K562 (cell line): ENCODE data around the gene ACKR2. TPM values are rescaled to one million over a fixed set of nuclear protein-coding genes. Genes with fewer than 3 reads are reported as not detected.

Source experiments
- ATAC-seq: fragments of 200-7000 bp; cut with Tn5 transposase; 3 replicates; pipeline ENCODE4 v1.9.1; 2020; ENCODE audit warnings: moderate library complexity
- BruUV-seq: library from RNA; stranded (reverse); fragments of 400-500 nt; replicated peaks from 2 replicates; lab custom pipeline; 2021; lab: Mats Ljungman, UMichigan
- CTCF ChIA-PET: fragments of 300-600 bp; formaldehyde crosslinking; extraction: SDS; loops from one replicate; lab custom pipeline; 2021; ENCODE audit warnings: low intra/inter-chr PET ratio; lab: Yijun Ruan, JAX
- POLR2A ChIA-PET: fragments of 300-600, 350-650 bp; sonication (Branson Sonifier 250); formaldehyde crosslinking; extraction: SDS; loops from one replicate; lab custom pipeline; 2021; ENCODE audit warnings: antibody characterized with exemption, inconsistent platforms; lab: Yijun Ruan, JAX
- DNase-seq, 4 experiments: peaks; one replicate each; pipeline versions ENCODE4 v3.0.0 to v3.0.0-alpha.2; 2011 to 2018; ENCODE audit warnings: low spot score in 3 of 4, mixed read lengths in 3 of 4; ENCODE audit errors: extremely low read depth in 1 of 4
- FAIRE-seq: peaks from 2 replicates; lab custom pipeline; 2011; peaks lifted over from hg19 to GRCh38; lab: Jason Lieb, UNC
- H2AFZ ChIP-seq: 2 replicates; pipeline ENCODE4 v1.6.0; 2011; ENCODE audit warnings: low read depth, low read length, control low read depth, inconsistent platforms
- H3K27ac ChIP-seq: fragments of 200-600 bp; 3 replicates; pipeline ENCODE4 v1.8.0; 2011; ENCODE audit warnings: low read depth, mild to moderate bottlenecking, control low read depth, inconsistent platforms, low read length, moderate library complexity, mixed read lengths; ENCODE audit errors: extremely low read depth
- H3K27me3 ChIP-seq, 2 experiments: fragments of 300-600 bp in 1 of 2; 2 replicates in 1 of 2; 3 replicates in 1 of 2; pipeline versions ENCODE4 v1.6.0 to v1.8.0; 2011; ENCODE audit warnings: inconsistent platforms in 2 of 2, low read length in 2 of 2, mild to moderate bottlenecking in 1 of 2, mixed read lengths in 1 of 2, moderate library complexity in 1 of 2; ENCODE audit not compliant: control insufficient read depth in 2 of 2, insufficient read depth in 2 of 2
- H3K36me3 ChIP-seq: fragments of 300-600 bp; 3 replicates; pipeline ENCODE4 v1.8.0; 2011; ENCODE audit warnings: mild to moderate bottlenecking, low read length, inconsistent platforms; ENCODE audit not compliant: control insufficient read depth, insufficient read depth
- H3K4me1 ChIP-seq, 2 experiments: fragments of 200-600 bp in 1 of 2; replicated peaks in 1 of 2; 2 replicates in 1 of 2; 3 replicates in 1 of 2; pipeline versions ENCODE4 v1.5.1 to v1.8.0; 2011; ENCODE audit warnings: inconsistent platforms in 2 of 2, low read length in 2 of 2, mild to moderate bottlenecking in 1 of 2, mixed read lengths in 1 of 2, moderate library complexity in 1 of 2; ENCODE audit not compliant: control insufficient read depth in 2 of 2, insufficient read depth in 2 of 2
- H3K4me2 ChIP-seq: 2 replicates; pipeline ENCODE4 v1.6.1; 2011; ENCODE audit warnings: low read length, control low read depth, inconsistent platforms, mixed read lengths; ENCODE audit not compliant: insufficient read depth
- H3K4me3 ChIP-seq: fragments of 200-600 bp; sonication (generic), shearing (Covaris generic); 2 replicates; pipeline ENCODE4 v1.5.1; 2016; ENCODE audit warnings: control low read depth, inconsistent platforms
- H3K79me2 ChIP-seq: fragments of 200-600 bp; 3 replicates; pipeline ENCODE4 v1.8.0; 2011; ENCODE audit warnings: low read length, inconsistent platforms; ENCODE audit not compliant: control insufficient read depth, insufficient read depth
- H3K9ac ChIP-seq, 2 experiments: 2 replicates each; pipeline versions ENCODE4 v1.6.0 to v1.6.1; 2011; ENCODE audit warnings: low read depth in 2 of 2, low read length in 2 of 2, control low read depth in 1 of 2, inconsistent platforms in 1 of 2, mild to moderate bottlenecking in 1 of 2, mixed read lengths in 1 of 2; ENCODE audit not compliant: insufficient read depth in 1 of 2
- H3K9me1 ChIP-seq: one replicate; pipeline ENCODE4 v1.6.0; 2011; ENCODE audit warnings: inconsistent platforms, mild to moderate bottlenecking, low read length, moderate library complexity; ENCODE audit not compliant: control insufficient read depth, insufficient read depth
- H3K9me3 ChIP-seq: replicated peaks from 2 replicates; pipeline ENCODE4 v1.5.1; 2011; ENCODE audit warnings: low read depth, low read length, inconsistent platforms; ENCODE audit not compliant: control insufficient read depth, insufficient read depth
- H4K20me1 ChIP-seq: replicated peaks from 2 replicates; pipeline ENCODE4 v1.6.1; 2011; ENCODE audit warnings: low read length, inconsistent platforms, mixed read lengths; ENCODE audit not compliant: control insufficient read depth, insufficient read depth
- ARID1B ChIP-seq: fragments of 450-650 bp; IDR thresholded peaks from 2 replicates; pipeline ENCODE4 v1.6.1; 2016; ENCODE audit warnings: antibody characterized with exemption, mild to moderate bottlenecking, inconsistent platforms
- DPF2 ChIP-seq: fragments of 450-650 bp; IDR thresholded peaks from 2 replicates; pipeline ENCODE4 v1.6.1; 2016
- E2F1 ChIP-seq: sonication (generic); formaldehyde crosslinking; IDR thresholded peaks from 2 replicates; pipeline ENCODE4 v1.8.1; 2023; ENCODE audit warnings: mild to moderate bottlenecking, missing genetic modification reagents, moderate library complexity
- EHMT2 ChIP-seq: fragments of 450-650 bp; IDR thresholded peaks from 2 replicates; pipeline ENCODE4 v1.6.1; 2018; ENCODE audit warnings: antibody characterized with exemption
- ELF4 ChIP-seq: fragments of 450-650 bp; formaldehyde crosslinking; IDR thresholded peaks from 2 replicates; pipeline ENCODE4 v1.4.0; 2022; ENCODE audit warnings: missing genetic modification characterization
- MCM7 ChIP-seq, 2 experiments: fragments of 450-650 bp; IDR thresholded peaks; 2 replicates each; pipeline ENCODE4 v1.6.1; 2016 to 2018
- NCOA4 ChIP-seq: fragments of 450-650 bp; IDR thresholded peaks from 2 replicates; pipeline ENCODE4 v1.6.1; 2018; ENCODE audit warnings: mild to moderate bottlenecking; ENCODE audit not compliant: partially characterized antibody
- PTTG1 ChIP-seq: fragments of 450-650 bp; IDR thresholded peaks from 2 replicates; pipeline ENCODE4 v1.6.1; 2016; ENCODE audit warnings: low read depth, mild to moderate bottlenecking, missing genetic modification characterization, missing compliant biosample characterization
- TAF7 ChIP-seq: fragments of 450-650 bp; IDR thresholded peaks from 2 replicates; pipeline ENCODE4 v1.6.1; 2016; ENCODE audit warnings: missing genetic modification characterization, missing compliant biosample characterization
- XRCC3 ChIP-seq: fragments of 450-650 bp; IDR thresholded peaks from 2 replicates; pipeline ENCODE4 v1.6.1; 2017; ENCODE audit warnings: mild to moderate bottlenecking, moderate library complexity
- ZNF146 ChIP-seq: IDR thresholded peaks from one replicate; pipeline ENCODE4 v1.6.1; 2018; ENCODE audit warnings: missing compliant biosample characterization; ENCODE audit not compliant: unreplicated experiment
- ZNF445 ChIP-seq: fragments of 250-450 bp; sonication (Bioruptor Pico); IDR thresholded peaks from 2 replicates; pipeline ENCODE4 v1.4.0; 2020; ENCODE audit warnings: low read depth, mild to moderate bottlenecking, moderate library complexity
- WGBS: fragments of 100-300 bp; shearing (Covaris generic); methylation state at CpG from one replicate; pipeline ENCODE4 v1.1.6; 2016; ENCODE audit warnings: low coverage, mixed read lengths; ENCODE audit not compliant: insufficient coverage; ENCODE audit errors: missing lambda C conversion rate; 5-methylcytosine and 5-hydroxymethylcytosine counted together
- in situ Hi-C: fragments of 300-500 bp; cut with MboI; formaldehyde crosslinking; loops from 4 replicates; pipeline ENCODE4 v1.15.0; 2018; ENCODE audit warnings: inconsistent platforms, mixed read lengths
- intact Hi-C: fragments of 100-400 bp; cut with micrococcal nuclease; formaldehyde crosslinking; loops from 2 replicates; pipeline ENCODE4 v1.14.2; 2022
- polyA plus RNA-seq, 8 experiments: library from polyadenylated mRNA; depleted of rRNA in 4 of 8; stranded (reverse) in 5 of 8; unstranded in 3 of 8; fragments of >200 nt; fragmentation: Nextera tagmentation in 2 of 8; fragmentation: Illumina TruSeq in 1 of 8; extraction: Ambion mirVana in 2 of 8; extraction: Trizol in 1 of 8; gene quantifications; 2 replicates each; pipeline versions ENCODE4 v1.2.1 to v1.2.3, GENCODE V29; 2011 to 2014; ENCODE audit warnings: inconsistent platforms in 1 of 8, missing spikeins in 1 of 8
- total RNA-seq, 7 experiments: library from RNA; depleted of rRNA in 6 of 7; stranded (reverse); fragments of >200 nt in 6 of 7; fragmentation: Illumina TruSeq in 2 of 7; extraction: Trizol in 2 of 7; gene quantifications; 2 replicates each; pipeline versions ENCODE4 v1.2.1 to v1.2.3, GENCODE V29; 2011 to 2021; ENCODE audit warnings: low replicate concordance in 1 of 7
- TF ChIP-seq, protein P1 (sequence below): fragments of 450-650 bp; IDR thresholded peaks from 2 replicates; pipeline ENCODE4 v1.6.1; 2018; ENCODE audit not compliant: partially characterized antibody
- TF ChIP-seq, protein P2 (sequence below): fragments of 250-450 bp; sonication (Bioruptor Pico); IDR thresholded peaks from 2 replicates; pipeline ENCODE4 v1.4.0; 2020; ENCODE audit warnings: mild to moderate bottlenecking, moderate library complexity
- TF ChIP-seq, protein P3 (sequence below): fragments of 450-650 bp; formaldehyde crosslinking; IDR thresholded peaks from 2 replicates; pipeline ENCODE4 v1.4.0; 2020; ENCODE audit warnings: mild to moderate bottlenecking, moderate library complexity

The ACKR2 gene
- total and polyA plus RNA-seq, 9 of the 15 experiments (the other 6 are each of a cell fraction or from before 2014, with no cell fraction given): 0.03 to 0.69 (median 0.25) TPM; not detected in 1

GRCh38 chr3:42892169-42892568, 82.9 kb downstream of the ACKR2 start (continued):
- 0 out of 2 replicates have a peak, but pooled peaks have one; percentile 24 for TF ChIP-seq ARID1B
- TF ChIP-seq, protein P1, sequence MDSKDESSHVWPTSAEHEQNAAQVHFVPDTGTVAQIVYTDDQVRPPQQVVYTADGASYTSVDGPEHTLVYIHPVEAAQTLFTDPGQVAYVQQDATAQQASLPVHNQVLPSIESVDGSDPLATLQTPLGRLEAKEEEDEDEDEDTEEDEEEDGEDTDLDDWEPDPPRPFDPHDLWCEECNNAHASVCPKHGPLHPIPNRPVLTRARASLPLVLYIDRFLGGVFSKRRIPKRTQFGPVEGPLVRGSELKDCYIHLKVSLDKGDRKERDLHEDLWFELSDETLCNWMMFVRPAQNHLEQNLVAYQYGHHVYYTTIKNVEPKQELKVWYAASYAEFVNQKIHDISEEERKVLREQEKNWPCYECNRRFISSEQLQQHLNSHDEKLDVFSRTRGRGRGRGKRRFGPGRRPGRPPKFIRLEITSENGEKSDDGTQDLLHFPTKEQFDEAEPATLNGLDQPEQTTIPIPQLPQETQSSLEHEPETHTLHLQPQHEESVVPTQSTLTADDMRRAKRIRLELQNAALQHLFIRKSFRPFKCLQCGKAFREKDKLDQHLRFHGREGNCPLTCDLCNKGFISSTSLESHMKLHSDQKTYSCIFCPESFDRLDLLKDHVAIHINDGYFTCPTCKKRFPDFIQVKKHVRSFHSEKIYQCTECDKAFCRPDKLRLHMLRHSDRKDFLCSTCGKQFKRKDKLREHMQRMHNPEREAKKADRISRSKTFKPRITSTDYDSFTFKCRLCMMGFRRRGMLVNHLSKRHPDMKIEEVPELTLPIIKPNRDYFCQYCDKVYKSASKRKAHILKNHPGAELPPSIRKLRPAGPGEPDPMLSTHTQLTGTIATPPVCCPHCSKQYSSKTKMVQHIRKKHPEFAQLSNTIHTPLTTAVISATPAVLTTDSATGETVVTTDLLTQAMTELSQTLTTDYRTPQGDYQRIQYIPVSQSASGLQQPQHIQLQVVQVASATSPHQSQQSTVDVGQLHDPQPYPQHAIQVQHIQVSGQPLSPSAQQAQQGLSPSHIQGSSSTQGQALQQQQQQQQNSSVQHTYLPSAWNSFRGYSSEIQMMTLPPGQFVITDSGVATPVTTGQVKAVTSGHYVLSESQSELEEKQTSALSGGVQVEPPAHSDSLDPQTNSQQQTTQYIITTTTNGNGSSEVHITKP: peak; percentile 75
- peak; percentile 56; the same call in 1 of the 2 replicates for TF ChIP-seq DPF2
- TF ChIP-seq NCOA4: no peak

DNA sequence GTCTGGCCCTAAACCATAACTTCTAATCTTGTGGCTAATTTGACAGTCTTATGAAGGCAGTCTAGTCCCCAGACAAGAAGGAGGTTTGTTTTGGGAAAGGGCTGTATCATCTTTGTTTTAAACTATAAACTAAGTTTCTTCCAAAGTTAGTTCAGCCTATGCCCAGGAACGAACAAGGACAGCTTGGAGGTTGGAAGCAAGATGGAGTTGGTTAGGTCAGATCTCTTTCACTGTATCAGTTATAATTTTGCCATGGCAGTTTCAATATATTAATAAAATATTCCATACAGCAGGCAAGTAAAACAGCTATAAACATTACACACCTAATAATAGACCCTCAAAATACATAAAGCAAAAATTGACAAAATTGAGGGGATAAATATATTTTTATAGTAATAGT, 83.6 kb downstream of the ACKR2 start:
- FAIRE-seq: no peak
- intact Hi-C loops: no loop called here
- 0% methylated on average over 1 of the region's 1 CpG for WGBS
- ChIA-PET POLR2A (no interaction called here), CTCF (no interaction called here)
- no peaks in the 10 kb centered on the region for H3K27me3 ChIP-seq
- no peak for DNase-seq
- BruUV-seq: no TSS peak
- H3K79me2 ChIP-seq: no peaks in the 10 kb centered on the region
- no peak overlapping the region for H2AFZ ChIP-seq
- H3K9ac ChIP-seq: no peak overlapping the region
- H3K9me3 ChIP-seq: no peaks in the 10 kb centered on the region
- H3K36me3 ChIP-seq: no peaks in the 10 kb centered on the region
- no peak overlapping the region for H3K4me3 ChIP-seq
- no peak overlapping the region for H3K4me2 ChIP-seq
- H3K27ac ChIP-seq: no peak overlapping the region
- H3K9me1 ChIP-seq: no peaks in the 10 kb centered on the region
- no peaks in the 10 kb centered on the region for H4K20me1 ChIP-seq
- ATAC-seq: no peak
- in situ Hi-C loops: no loop called here
- H3K4me1 ChIP-seq: peaks cover 0 to 4% of the 10 kb centered on the region in 2 experiments; a peak in 1 of 5 replicates
- TF ChIP-seq MCM7 (IDR thresholded peaks at IDR 0.05) (no peak), E2F1 (CRISPR knock-in tag) (no peak), EHMT2 (no peak), ELF4 (CRISPR knock-in tag) (no peak), ZNF146 (CRISPR knock-in tag) (no peak), PTTG1 (tag) (peak; percentile 65), ZNF445 (no peak), XRCC3 (no peak), TAF7 (tag) (no peak)
- TF ChIP-seq, protein P2, sequence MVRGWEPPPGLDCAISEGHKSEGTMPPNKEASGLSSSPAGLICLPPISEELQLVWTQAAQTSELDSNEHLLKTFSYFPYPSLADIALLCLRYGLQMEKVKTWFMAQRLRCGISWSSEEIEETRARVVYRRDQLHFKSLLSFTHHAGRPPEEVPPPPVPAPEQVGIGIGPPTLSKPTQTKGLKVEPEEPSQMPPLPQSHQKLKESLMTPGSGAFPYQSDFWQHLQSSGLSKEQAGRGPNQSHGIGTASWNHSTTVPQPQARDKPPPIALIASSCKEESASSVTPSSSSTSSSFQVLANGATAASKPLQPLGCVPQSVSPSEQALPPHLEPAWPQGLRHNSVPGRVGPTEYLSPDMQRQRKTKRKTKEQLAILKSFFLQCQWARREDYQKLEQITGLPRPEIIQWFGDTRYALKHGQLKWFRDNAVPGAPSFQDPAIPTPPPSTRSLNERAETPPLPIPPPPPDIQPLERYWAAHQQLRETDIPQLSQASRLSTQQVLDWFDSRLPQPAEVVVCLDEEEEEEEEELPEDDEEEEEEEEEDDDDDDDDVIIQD (CRISPR knock-in tag): no peak
- TF ChIP-seq, protein P3, sequence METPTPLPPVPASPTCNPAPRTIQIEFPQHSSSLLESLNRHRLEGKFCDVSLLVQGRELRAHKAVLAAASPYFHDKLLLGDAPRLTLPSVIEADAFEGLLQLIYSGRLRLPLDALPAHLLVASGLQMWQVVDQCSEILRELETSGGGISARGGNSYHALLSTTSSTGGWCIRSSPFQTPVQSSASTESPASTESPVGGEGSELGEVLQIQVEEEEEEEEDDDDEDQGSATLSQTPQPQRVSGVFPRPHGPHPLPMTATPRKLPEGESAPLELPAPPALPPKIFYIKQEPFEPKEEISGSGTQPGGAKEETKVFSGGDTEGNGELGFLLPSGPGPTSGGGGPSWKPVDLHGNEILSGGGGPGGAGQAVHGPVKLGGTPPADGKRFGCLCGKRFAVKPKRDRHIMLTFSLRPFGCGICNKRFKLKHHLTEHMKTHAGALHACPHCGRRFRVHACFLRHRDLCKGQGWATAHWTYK (CRISPR knock-in tag): no peak
